Activated T-helper 9 cell treated with anti-CD3 and anti-CD28 coated beads, Interleukin-2, amount 50 U/mL, for 16 hours (primary cell): ENCODE results near the gene SAA4.
"Not testable (repeated sequence)": the region's sequence is repeated elsewhere in the genome, so short reads cannot be mapped to it uniquely, and the experiment has no call there.

Experiments
- DNase-seq: peaks from one replicate; pipeline ENCODE4 v3.0.0-alpha.2; 2020; ENCODE audit warnings: low read depth

The SAA4 gene

GRCh38 chr11:18246379-18247190, 10.0 kb upstream of the SAA4 start:
- not testable (repeated sequence) for DNase-seq

GRCh38 chr11:18245396-18245795, 8.8 kb upstream of the SAA4 start:
- no peak for DNase-seq

GRCh38 chr11:18243783-18244362, 7.3 kb upstream of the SAA4 start:
- peak; percentile 24 for DNase-seq

- DNase-seq, result no peak
Measured at GRCh38 chr11:18239655-18240054, 3.1 kb upstream of the SAA4 start.

GRCh38 chr11:18235394-18236334, 938 bp downstream of the SAA4 start:
- no peak for DNase-seq

- no peak for DNase-seq
Measured at GRCh38 chr11:18233912-18234311, 2.7 kb downstream of the SAA4 start.

GRCh38 chr11:18230859-18231258, 5.7 kb downstream of the SAA4 start:
- DNase-seq, result no peak

GRCh38 chr11:18229501-18229900, 7.1 kb downstream of the SAA4 start:
- DNase-seq, result no peak

- DNase-seq, result no peak
Measured at GRCh38 chr11:18225913-18226312, 10.7 kb downstream of the SAA4 start.

GRCh38 chr11:18223591-18224387, 12.8 kb downstream of the SAA4 start:
- no peak for DNase-seq

GRCh38 chr11:18222814-18223421, 13.7 kb downstream of the SAA4 start:
- DNase-seq, result no peak

GRCh38 chr11:18221274-18221876, 15.2 kb downstream of the SAA4 start:
- DNase-seq, result no peak

GRCh38 chr11:18209058-18209457, 27.5 kb downstream of the SAA4 start:
- DNase-seq, result no peak

- DNase-seq, result no peak
Measured at GRCh38 chr11:18204771-18205170, 31.8 kb downstream of the SAA4 start.

GRCh38 chr11:18204220-18204619, 32.4 kb downstream of the SAA4 start:
- no peak for DNase-seq

- no peak for DNase-seq
Measured at GRCh38 chr11:18203723-18204122, 32.9 kb downstream of the SAA4 start.

GRCh38 chr11:18197738-18198137, 38.9 kb downstream of the SAA4 start:
- DNase-seq, result not testable (repeated sequence)

- DNase-seq, result no peak
Measured at GRCh38 chr11:18196532-18196931, 40.1 kb downstream of the SAA4 start.

- DNase-seq, result no peak
Measured at GRCh38 chr11:18193010-18193409, 43.6 kb downstream of the SAA4 start.

GRCh38 chr11:18191376-18191775, 45.2 kb downstream of the SAA4 start:
- no peak for DNase-seq
